HG03469 (cell line): ENCODE data around the gene SRCAP.

ENCODE experiments used
- ATAC-seq: cut with Tn5 transposase; IDR thresholded peaks from one replicate; pipeline ENCODE4 v1.9.1; 2021; ENCODE audit warnings: mild to moderate bottlenecking, moderate library complexity, moderate number of reproducible peaks; ENCODE audit not compliant: unreplicated experiment

SRCAP gene

GRCh38 chr16:30698816-30699614, at the start of gene SRCAP:
TSS of gene SRCAP (plus strand) at chr16:30699171. CDS start at chr16:30700825, 1,654 bp downstream.
- ATAC-seq = peak; percentile 8

- ATAC-seq = no peak
Observed at GRCh38 chr16:30649725-30650368, 49.1 kb upstream of the SRCAP start.

GRCh38 chr16:30650369-30651123, 48.4 kb upstream of the SRCAP start, which contains the start of gene PRR14:
TSS of gene PRR14 (plus strand) at chr16:30650960. CDS start at chr16:30651646, 686 bp downstream.
- ATAC-seq = peak; percentile 59

GRCh38 chr16:30651124-30652004, 47.6 kb upstream of the SRCAP start:
- ATAC-seq = peak; percentile 26

GRCh38 chr16:30652005-30652296, 47.0 kb upstream of the SRCAP start:
- no peak for ATAC-seq

GRCh38 chr16:30652718-30653117, 46.3 kb upstream of the SRCAP start:
- no peak for ATAC-seq

GRCh38 chr16:30654856-30655255, 44.1 kb upstream of the SRCAP start:
- ATAC-seq = no peak

GRCh38 chr16:30655815-30656347, 43.1 kb upstream of the SRCAP start:
- ATAC-seq = no peak

- ATAC-seq = no peak
Observed at GRCh38 chr16:30656388-30656787, 42.6 kb upstream of the SRCAP start.

GRCh38 chr16:30656974-30657865, 41.8 kb upstream of the SRCAP start:
- ATAC-seq = no peak

- ATAC-seq = peak; percentile 49
Observed at GRCh38 chr16:30657866-30658730, 40.9 kb upstream of the SRCAP start, which contains the start of gene FBRS. TSS of gene FBRS (plus strand) at chr16:30658431. CDS start at chr16:30659519, 1,088 bp downstream.

GRCh38 chr16:30658731-30659506, 40.1 kb upstream of the SRCAP start:
- peak; percentile 9 for ATAC-seq

GRCh38 chr16:30659507-30660423, 39.2 kb upstream of the SRCAP start:
- no peak for ATAC-seq

- no peak for ATAC-seq
Observed at GRCh38 chr16:30660424-30661261, 38.3 kb upstream of the SRCAP start.

- no peak for ATAC-seq
Observed at GRCh38 chr16:30662449-30662848, 36.5 kb upstream of the SRCAP start.

GRCh38 chr16:30663038-30663437, 35.9 kb upstream of the SRCAP start:
- ATAC-seq = no peak
